HCT116 (cell line): Measurements from ENCODE around the gene RAPGEF2. TPM values are rescaled to one million over a fixed set of nuclear protein-coding genes. Genes with fewer than 3 reads are reported as not detected.

ENCODE experiments used
- ATAC-seq: fragments of 200-7000 bp; cut with Tn5 transposase; 2 replicates; pipeline ENCODE4 v1.9.1; 2020; ENCODE audit warnings: mild to moderate bottlenecking, moderate library complexity
- BruUV-seq: library from RNA; stranded (reverse); fragments of 400-500 nt; replicated peaks from 2 replicates; lab custom pipeline; 2021; lab: Mats Ljungman, UMichigan
- CTCF ChIA-PET: fragments of 300-600 bp; sonication (Branson Sonifier 250); formaldehyde crosslinking; loops from one replicate; lab custom pipeline; 2021; ENCODE audit warnings: antibody characterized with exemption; lab: Charles Lee
- POLR2A ChIA-PET: fragments of 300-600, 350-600 bp; sonication (Branson Sonifier 250); formaldehyde crosslinking; loops from one replicate; lab custom pipeline; 2021; ENCODE audit warnings: antibody characterized with exemption; lab: Charles Lee
- RAD21 ChIA-PET, 2 experiments: fragments of 300-600 bp; sonication (Branson Sonifier 250); formaldehyde crosslinking; loops; one replicate each; lab custom pipeline; 2023; ENCODE audit warnings: low total read pairs in 2 of 2; ENCODE audit not compliant: uncharacterized antibody in 2 of 2, unreplicated experiment in 2 of 2, low non-redundant PET in 1 of 2; lab: Charles Lee
- DNase-seq: peaks from one replicate; pipeline ENCODE4 v3.0.0-alpha.2; 2010; ENCODE audit warnings: low read depth, low spot score
- H2AFZ ChIP-seq: fragments of 200-600 bp; shearing (Covaris generic), sonication (generic); 2 replicates; pipeline ENCODE4 v1.6.1; 2017; ENCODE audit warnings: low read depth, mixed run types, mixed read lengths, antibody characterized with exemption, low read length; ENCODE audit not compliant: poor library complexity, severe bottlenecking
- H3K27ac ChIP-seq: 2 replicates; pipeline ENCODE4 v1.5.1; 2012; ENCODE audit warnings: low read depth, low read length
- H3K27me3 ChIP-seq: fragments of 200-600 bp; sonication (generic); 2 replicates; pipeline ENCODE4 v1.6.1; 2016; ENCODE audit warnings: mixed run types, low read length, mixed read lengths; ENCODE audit not compliant: insufficient read depth
- H3K36me3 ChIP-seq, 2 experiments: fragments of 200-500 bp in 1 of 2; fragments of 200-600 bp in 1 of 2; sonication (Bioruptor generic) in 1 of 2; sonication (generic) in 1 of 2; 2 replicates each; pipeline versions ENCODE4 v1.5.1 to v1.6.1; 2014 to 2016; ENCODE audit warnings: low read length in 2 of 2, inconsistent platforms in 1 of 2, mixed read lengths in 1 of 2, mixed run types in 1 of 2; ENCODE audit not compliant: insufficient read depth in 2 of 2, control insufficient read depth in 1 of 2
- H3K4me1 ChIP-seq, 2 experiments: fragments of 200-600 bp in 1 of 2; sonication (generic) in 1 of 2; 2 replicates each; pipeline versions ENCODE4 v1.5.1 to v1.6.1; 2012 to 2017; ENCODE audit warnings: low read length in 2 of 2, inconsistent platforms in 1 of 2, mild to moderate bottlenecking in 1 of 2, mixed read lengths in 1 of 2, mixed run types in 1 of 2, moderate library complexity in 1 of 2; ENCODE audit not compliant: insufficient read depth in 2 of 2, control insufficient read depth in 1 of 2
- H3K4me2 ChIP-seq: fragments of 200-600 bp; sonication (generic); 2 replicates; pipeline ENCODE4 v1.6.1; 2017; ENCODE audit warnings: mixed run types, low read length, mixed read lengths
- H3K4me3 ChIP-seq, 2 experiments: fragments of 200-600 bp in 1 of 2; sonication (generic) in 1 of 2; replicated peaks in 1 of 2; 2 replicates each; pipeline ENCODE4 v1.5.1; 2011 to 2016; ENCODE audit warnings: low read length in 2 of 2, control low read depth in 1 of 2, low read depth in 1 of 2, mild to moderate bottlenecking in 1 of 2, mixed read lengths in 1 of 2, mixed run types in 1 of 2
- H3K79me2 ChIP-seq: fragments of 200-600 bp; sonication (generic); 2 replicates; pipeline ENCODE4 v1.6.1; 2017; ENCODE audit warnings: mild to moderate bottlenecking, mixed run types, low read length, moderate library complexity, mixed read lengths; ENCODE audit not compliant: insufficient read depth
- H3K9ac ChIP-seq: fragments of 200-600 bp; sonication (generic); 2 replicates; pipeline ENCODE4 v1.6.1; 2016; ENCODE audit warnings: low read length, mixed read lengths
- H3K9me2 ChIP-seq: fragments of 200-600 bp; sonication (generic), shearing (Covaris generic); 2 replicates; pipeline ENCODE4 v1.6.1; 2017; ENCODE audit warnings: mixed run types, mild to moderate bottlenecking, moderate library complexity; ENCODE audit not compliant: insufficient read depth
- H3K9me3 ChIP-seq, 2 experiments: fragments of 200-500 bp in 1 of 2; fragments of 200-600 bp in 1 of 2; sonication (Bioruptor generic) in 1 of 2; sonication (generic) in 1 of 2; 2 replicates each; pipeline ENCODE4 v1.6.1; 2014 to 2017; ENCODE audit warnings: low read length in 2 of 2, mixed read lengths in 2 of 2, inconsistent platforms in 1 of 2, low read depth in 1 of 2, mild to moderate bottlenecking in 1 of 2, mixed run types in 1 of 2, moderate library complexity in 1 of 2; ENCODE audit not compliant: control insufficient read depth in 1 of 2, insufficient read depth in 1 of 2
- H4K20me1 ChIP-seq: fragments of 200-600 bp; sonication (generic), shearing (Covaris generic); 2 replicates; pipeline ENCODE4 v1.6.1; 2017; ENCODE audit warnings: mixed run types, mild to moderate bottlenecking, moderate library complexity; ENCODE audit not compliant: insufficient read depth
- ATF3 ChIP-seq: IDR thresholded peaks from 2 replicates; pipeline ENCODE4 v1.6.1; 2012
- CBX3 ChIP-seq: IDR thresholded peaks from 2 replicates; pipeline ENCODE4 v1.6.1; 2012; ENCODE audit warnings: low read depth
- CEBPB ChIP-seq: IDR thresholded peaks from 2 replicates; pipeline ENCODE4 v1.6.1; 2012; ENCODE audit warnings: low read depth
- EGR1 ChIP-seq: IDR thresholded peaks from 2 replicates; pipeline ENCODE4 v1.6.1; 2012; ENCODE audit warnings: low read depth
- ELF1 ChIP-seq: IDR thresholded peaks from 2 replicates; pipeline ENCODE4 v1.6.1; 2012; ENCODE audit warnings: low read depth, borderline replicate concordance
- EZH2phosphoT487 ChIP-seq: fragments of 200-600 bp; IDR thresholded peaks from 2 replicates; pipeline ENCODE4 v1.6.1; 2018; ENCODE audit warnings: antibody characterized with exemption, borderline replicate concordance
- FOSL1 ChIP-seq: IDR thresholded peaks from 2 replicates; pipeline ENCODE4 v1.6.1; 2012; ENCODE audit warnings: low read depth
- JUND ChIP-seq: IDR thresholded peaks from 2 replicates; pipeline ENCODE4 v1.6.1; 2012
- REST ChIP-seq: IDR thresholded peaks from 2 replicates; pipeline ENCODE4 v1.6.1; 2012; ENCODE audit warnings: low read depth
- SIN3A ChIP-seq: IDR thresholded peaks from 2 replicates; pipeline ENCODE4 v1.6.1; 2012; ENCODE audit warnings: low read depth
- SP1 ChIP-seq: IDR thresholded peaks from 2 replicates; pipeline ENCODE4 v1.6.1; 2012; ENCODE audit warnings: low read depth
- SRF ChIP-seq: IDR thresholded peaks from 2 replicates; pipeline ENCODE4 v1.6.1; 2012; ENCODE audit warnings: low read depth
- YY1 ChIP-seq: IDR thresholded peaks from 2 replicates; pipeline ENCODE4 v1.6.1; 2011; ENCODE audit warnings: low read length, low read depth, moderate library complexity, mild to moderate bottlenecking; ENCODE audit not compliant: insufficient replicate concordance; ENCODE audit errors: extremely low read depth
- ZFX ChIP-seq: fragments of 450-650 bp; IDR thresholded peaks from 2 replicates; pipeline ENCODE4 v1.6.1; 2017
- ZNF274 ChIP-seq: fragments of 200-500 bp; sonication (Bioruptor generic); IDR thresholded peaks from 2 replicates; pipeline ENCODE4 v1.6.1; 2014; ENCODE audit warnings: mild to moderate bottlenecking, low read depth, low read length, inconsistent platforms
- intact Hi-C: fragments of 100-400 bp; cut with micrococcal nuclease; formaldehyde crosslinking; loops from 2 replicates; pipeline ENCODE4 v1.10.0; 2022
- total RNA-seq: library from RNA; stranded (reverse); gene quantifications from one replicate; pipeline ENCODE4 v1.2.1, GENCODE V29; 2021; ENCODE audit not compliant: unreplicated experiment

RAPGEF2 gene
- total RNA-seq, 1 experiment from 2014 or later, result 21.2 TPM

GRCh38 chr4:159289682-159290081 is 186.8 kb downstream of the RAPGEF2 start:
- Histone ChIP-seq H3K9me3 (no peaks in the 10 kb centered on the region), H3K27me3 (no peaks in the 10 kb centered on the region), H3K4me2 (no peak overlapping the region), H2AFZ (no peak overlapping the region), H3K9me2 (no peaks in the 10 kb centered on the region), H3K79me2 (no peaks in the 10 kb centered on the region), H3K4me3 (no peak overlapping the region), H3K36me3 (no peaks in the 10 kb centered on the region), H3K9ac (no peak overlapping the region), H4K20me1 (no peaks in the 10 kb centered on the region), H3K4me1 (no peaks in the 10 kb centered on the region), H3K27ac (no peak overlapping the region)
- no peak for TF ChIP-seq SP1
- no peak for TF ChIP-seq SIN3A
- no peak for TF ChIP-seq YY1
- TF ChIP-seq CEBPB, result no peak
- TF ChIP-seq FOSL1, result no peak
- TF ChIP-seq ELF1, result no peak
- no peak for TF ChIP-seq ZFX
- TF ChIP-seq JUND, result no peak
- no peak for TF ChIP-seq SRF
- no TSS peak for BruUV-seq
- RAD21 ChIA-PET, result no interaction called here
- no peak for DNase-seq
- CTCF ChIA-PET, result no interaction called here
- POLR2A ChIA-PET, result no interaction called here
- intact Hi-C loops, result no loop called here
- ATAC-seq, result no peak

- RAD21 ChIA-PET, result no interaction called here
- no peak overlapping the region for H3K9ac ChIP-seq
- no peak for TF ChIP-seq EZH2phosphoT487
- TF ChIP-seq SIN3A, result no peak
- no peak for TF ChIP-seq REST
- TF ChIP-seq SRF, result no peak
- TF ChIP-seq YY1, result no peak
- no peak for TF ChIP-seq ELF1
- TF ChIP-seq EGR1, result no peak
- TF ChIP-seq SP1, result no peak
- TF ChIP-seq FOSL1, result no peak
- TF ChIP-seq CBX3, result no peak
- no peak for TF ChIP-seq ATF3
- TF ChIP-seq ZNF274, result no peak
- TF ChIP-seq JUND, result no peak
- no peak for TF ChIP-seq ZFX
- no peak for TF ChIP-seq CEBPB
- no peaks in the 10 kb centered on the region for H3K27me3 ChIP-seq
- POLR2A ChIA-PET, result no interaction called here
- no peak overlapping the region for H3K4me3 ChIP-seq
- CTCF ChIA-PET, result no interaction called here
- H3K27ac ChIP-seq, result no peak overlapping the region
- H2AFZ ChIP-seq, result no peak overlapping the region
- H3K9me3 ChIP-seq, result no peaks in the 10 kb centered on the region
- H3K9me2 ChIP-seq, result no peaks in the 10 kb centered on the region
- H3K79me2 ChIP-seq, result no peaks in the 10 kb centered on the region
- no peaks in the 10 kb centered on the region for H4K20me1 ChIP-seq
- intact Hi-C loops, result no loop called here
- no peak overlapping the region for H3K4me2 ChIP-seq
- BruUV-seq, result no TSS peak
- no peaks in the 10 kb centered on the region for H3K36me3 ChIP-seq
- DNase-seq (no peak), ATAC-seq (no peak)
- no peaks in the 10 kb centered on the region for H3K4me1 ChIP-seq
Measured at GRCh38 chr4:159290321-159291030, 187.6 kb downstream of the RAPGEF2 start.
